GM23338 (cell line): Measurements from ENCODE around the gene CBFA2T2. TPM values are rescaled to one million over a fixed set of nuclear protein-coding genes. Genes with fewer than 3 reads are reported as not detected.

Source experiments
- ATAC-seq: fragments of 200-7000 bp; cut with Tn5 transposase; 3 replicates; pipeline ENCODE4 v1.9.1; 2020
- DNase-seq: peaks from one replicate; pipeline ENCODE4 v3.0.0-alpha.2; 2015; ENCODE audit warnings: low spot score
- H2AFZ ChIP-seq: fragments of 200-600 bp; sonication (generic); 2 replicates; pipeline ENCODE4 v1.8.0; 2016; ENCODE audit warnings: antibody characterized with exemption, mild to moderate bottlenecking, moderate library complexity
- H3F3A ChIP-seq: fragments of 200-600 bp; sonication (generic); replicated peaks from 2 replicates; pipeline ENCODE4 v1.8.0; 2017; ENCODE audit warnings: antibody characterized with exemption, mixed run types, low read depth
- H3K27ac ChIP-seq: fragments of 200-600 bp; sonication (generic); 2 replicates; pipeline ENCODE4 v1.6.1; 2016; ENCODE audit warnings: low read depth
- H3K27me3 ChIP-seq: fragments of 200-600 bp; sonication (generic); 2 replicates; pipeline ENCODE4 v1.8.0; 2016; ENCODE audit warnings: mild to moderate bottlenecking, mixed run types, moderate library complexity; ENCODE audit not compliant: insufficient read depth
- H3K36me3 ChIP-seq: fragments of 200-600 bp; sonication (generic); 2 replicates; pipeline ENCODE4 v1.8.0; 2016; ENCODE audit warnings: mild to moderate bottlenecking; ENCODE audit not compliant: insufficient read depth
- H3K4me1 ChIP-seq: fragments of 200-600 bp; sonication (generic); 2 replicates; pipeline ENCODE4 v1.8.0; 2016; ENCODE audit warnings: mild to moderate bottlenecking, moderate library complexity; ENCODE audit not compliant: insufficient read depth
- H3K4me2 ChIP-seq: fragments of 200-600 bp; sonication (generic); 2 replicates; pipeline ENCODE4 v1.7.1; 2017; ENCODE audit warnings: mixed run types
- H3K4me3 ChIP-seq: fragments of 200-600 bp; sonication (generic); 2 replicates; pipeline ENCODE4 v1.6.1; 2016; ENCODE audit warnings: mixed run types
- H3K79me2 ChIP-seq: fragments of 200-600 bp; sonication (generic); replicated peaks from 2 replicates; pipeline ENCODE4 v1.8.0; 2017; ENCODE audit warnings: mild to moderate bottlenecking; ENCODE audit not compliant: insufficient read depth
- H3K9me2 ChIP-seq: fragments of 200-600 bp; sonication (generic); 2 replicates; pipeline ENCODE4 v1.8.0; 2017; ENCODE audit not compliant: insufficient read depth
- H4K20me1 ChIP-seq: fragments of 200-600 bp; sonication (generic); replicated peaks from 2 replicates; pipeline ENCODE4 v1.8.0; 2017; ENCODE audit warnings: mild to moderate bottlenecking; ENCODE audit not compliant: insufficient read depth
- H3K27ac Mint-ChIP-seq: 2 replicates; pipeline ENCODE4 v1.8.0; 2020; ENCODE audit warnings: inconsistent platforms, mild to moderate bottlenecking, moderate library complexity, mixed read lengths
- H3K27me3 Mint-ChIP-seq: 3 replicates; pipeline ENCODE4 v1.8.0; 2022; ENCODE audit warnings: low read depth, mild to moderate bottlenecking, moderate library complexity, mixed read lengths, inconsistent platforms; ENCODE audit not compliant: insufficient read depth, poor library complexity
- H3K36me3 Mint-ChIP-seq: 3 replicates; pipeline ENCODE4 v1.8.0; 2021; ENCODE audit warnings: low read depth, mild to moderate bottlenecking, inconsistent platforms, moderate library complexity, mixed read lengths
- H3K4me1 Mint-ChIP-seq: 3 replicates; pipeline ENCODE4 v1.8.0; 2020; ENCODE audit warnings: mild to moderate bottlenecking, inconsistent platforms, mixed read lengths
- H3K4me3 Mint-ChIP-seq: 3 replicates; pipeline ENCODE4 v1.8.0; 2021; ENCODE audit warnings: moderate library complexity, mild to moderate bottlenecking, inconsistent platforms, mixed read lengths
- H3K9me3 Mint-ChIP-seq: 3 replicates; pipeline ENCODE4 v1.8.0; 2020; ENCODE audit warnings: moderate library complexity, mild to moderate bottlenecking, inconsistent platforms, mixed read lengths
- CREB1 ChIP-seq: fragments of 250-450 bp; sonication (Bioruptor Pico); IDR thresholded peaks from 2 replicates; pipeline ENCODE4 v1.5.0; 2020; ENCODE audit warnings: low read depth, mild to moderate bottlenecking, moderate library complexity
- EZH2 ChIP-seq: fragments of 200-600 bp; sonication (generic); IDR thresholded peaks from one replicate; pipeline ENCODE4 v1.8.0; 2017; ENCODE audit warnings: antibody characterized with exemption, mild to moderate bottlenecking, low read depth; ENCODE audit not compliant: unreplicated experiment
- EZH2phosphoT487 ChIP-seq: fragments of 200-600 bp; sonication (generic); IDR thresholded peaks from one replicate; pipeline ENCODE4 v1.8.1; 2018; ENCODE audit warnings: antibody characterized with exemption; ENCODE audit not compliant: unreplicated experiment
- NANOG ChIP-seq: IDR thresholded peaks from 2 replicates; pipeline ENCODE4 v1.6.1; 2016; ENCODE audit warnings: antibody characterized with exemption, borderline replicate concordance
- POLR2AphosphoS5 ChIP-seq: IDR thresholded peaks from 2 replicates; pipeline ENCODE4 v1.6.1; 2016; ENCODE audit warnings: antibody characterized with exemption, low read depth
- STAT1 ChIP-seq: IDR thresholded peaks from one replicate; pipeline ENCODE4 v1.6.1; 2016; ENCODE audit warnings: antibody characterized with exemption; ENCODE audit not compliant: unreplicated experiment
- ZNF114 ChIP-seq: fragments of 250-450 bp; sonication (Bioruptor Pico); IDR thresholded peaks from 2 replicates; pipeline ENCODE4 v1.5.0; 2020; ENCODE audit warnings: mild to moderate bottlenecking, moderate library complexity
- ZNF331 ChIP-seq: fragments of 250-450 bp; sonication (Bioruptor Pico); IDR thresholded peaks from 2 replicates; pipeline ENCODE4 v1.5.0; 2020; ENCODE audit warnings: low read depth, mild to moderate bottlenecking, moderate library complexity
- polyA plus RNA-seq: library from polyadenylated mRNA; unstranded; fragments of >200 nt; fragmentation: Nextera tagmentation; extraction: Ambion mirVana; gene quantifications from 2 replicates; pipeline ENCODE4 v1.2.1, GENCODE V29; 2016
- total RNA-seq: library from RNA; depleted of rRNA; stranded (reverse); fragments of >200 nt; shearing (Covaris generic); gene quantifications from 2 replicates; pipeline ENCODE4 v1.2.3, GENCODE V29; 2014
- TF ChIP-seq, protein P1 (sequence below): fragments of 250-450 bp; sonication (Bioruptor Pico); IDR thresholded peaks from 2 replicates; pipeline ENCODE4 v1.5.0; 2020; ENCODE audit warnings: mild to moderate bottlenecking, moderate library complexity
- TF ChIP-seq, protein P2 (sequence below), 2 experiments: fragments of 200-600 bp in 1 of 2; sonication (generic) in 1 of 2; conservative IDR thresholded peaks; 2 replicates each; pipeline versions ENCODE4 v1.5.1 to v1.6.1; 2016 to 2017; ENCODE audit warnings: antibody characterized with exemption in 2 of 2, low read depth in 2 of 2, mild to moderate bottlenecking in 2 of 2, moderate library complexity in 1 of 2
- TF ChIP-seq, protein P3 (sequence below): IDR thresholded peaks from 2 replicates; pipeline ENCODE4 v1.6.1; 2016; ENCODE audit warnings: antibody characterized with exemption

Gene CBFA2T2
- total and polyA plus RNA-seq, 2 experiments from 2014 or later: 12.7 to 15.8 TPM

DNA sequence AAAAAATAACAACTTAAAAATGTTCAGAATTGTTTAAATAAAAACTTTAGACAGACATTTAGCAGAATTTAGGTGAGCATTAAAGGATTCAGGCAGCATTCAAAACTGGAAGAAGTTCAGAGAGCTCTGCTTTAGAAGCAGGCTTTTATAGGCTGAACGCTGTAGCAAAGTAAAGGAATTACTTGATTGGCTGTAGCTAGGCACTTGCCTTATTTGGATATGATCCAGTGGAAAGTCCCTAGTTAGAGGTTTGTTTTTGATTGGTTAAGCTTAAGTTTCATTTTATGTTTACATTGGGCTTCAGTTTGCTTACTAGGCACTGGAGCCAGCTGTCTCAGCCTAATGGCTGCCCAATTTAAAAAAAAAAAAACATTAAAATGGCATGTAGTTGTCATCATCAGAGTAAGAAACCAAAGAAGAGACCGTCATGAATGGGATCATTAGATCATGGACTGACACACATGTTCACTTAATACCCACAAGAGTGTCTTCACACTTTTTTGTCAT is 65.1 kb downstream of the CBFA2T2 start (continued):
- TF ChIP-seq, protein P1, sequence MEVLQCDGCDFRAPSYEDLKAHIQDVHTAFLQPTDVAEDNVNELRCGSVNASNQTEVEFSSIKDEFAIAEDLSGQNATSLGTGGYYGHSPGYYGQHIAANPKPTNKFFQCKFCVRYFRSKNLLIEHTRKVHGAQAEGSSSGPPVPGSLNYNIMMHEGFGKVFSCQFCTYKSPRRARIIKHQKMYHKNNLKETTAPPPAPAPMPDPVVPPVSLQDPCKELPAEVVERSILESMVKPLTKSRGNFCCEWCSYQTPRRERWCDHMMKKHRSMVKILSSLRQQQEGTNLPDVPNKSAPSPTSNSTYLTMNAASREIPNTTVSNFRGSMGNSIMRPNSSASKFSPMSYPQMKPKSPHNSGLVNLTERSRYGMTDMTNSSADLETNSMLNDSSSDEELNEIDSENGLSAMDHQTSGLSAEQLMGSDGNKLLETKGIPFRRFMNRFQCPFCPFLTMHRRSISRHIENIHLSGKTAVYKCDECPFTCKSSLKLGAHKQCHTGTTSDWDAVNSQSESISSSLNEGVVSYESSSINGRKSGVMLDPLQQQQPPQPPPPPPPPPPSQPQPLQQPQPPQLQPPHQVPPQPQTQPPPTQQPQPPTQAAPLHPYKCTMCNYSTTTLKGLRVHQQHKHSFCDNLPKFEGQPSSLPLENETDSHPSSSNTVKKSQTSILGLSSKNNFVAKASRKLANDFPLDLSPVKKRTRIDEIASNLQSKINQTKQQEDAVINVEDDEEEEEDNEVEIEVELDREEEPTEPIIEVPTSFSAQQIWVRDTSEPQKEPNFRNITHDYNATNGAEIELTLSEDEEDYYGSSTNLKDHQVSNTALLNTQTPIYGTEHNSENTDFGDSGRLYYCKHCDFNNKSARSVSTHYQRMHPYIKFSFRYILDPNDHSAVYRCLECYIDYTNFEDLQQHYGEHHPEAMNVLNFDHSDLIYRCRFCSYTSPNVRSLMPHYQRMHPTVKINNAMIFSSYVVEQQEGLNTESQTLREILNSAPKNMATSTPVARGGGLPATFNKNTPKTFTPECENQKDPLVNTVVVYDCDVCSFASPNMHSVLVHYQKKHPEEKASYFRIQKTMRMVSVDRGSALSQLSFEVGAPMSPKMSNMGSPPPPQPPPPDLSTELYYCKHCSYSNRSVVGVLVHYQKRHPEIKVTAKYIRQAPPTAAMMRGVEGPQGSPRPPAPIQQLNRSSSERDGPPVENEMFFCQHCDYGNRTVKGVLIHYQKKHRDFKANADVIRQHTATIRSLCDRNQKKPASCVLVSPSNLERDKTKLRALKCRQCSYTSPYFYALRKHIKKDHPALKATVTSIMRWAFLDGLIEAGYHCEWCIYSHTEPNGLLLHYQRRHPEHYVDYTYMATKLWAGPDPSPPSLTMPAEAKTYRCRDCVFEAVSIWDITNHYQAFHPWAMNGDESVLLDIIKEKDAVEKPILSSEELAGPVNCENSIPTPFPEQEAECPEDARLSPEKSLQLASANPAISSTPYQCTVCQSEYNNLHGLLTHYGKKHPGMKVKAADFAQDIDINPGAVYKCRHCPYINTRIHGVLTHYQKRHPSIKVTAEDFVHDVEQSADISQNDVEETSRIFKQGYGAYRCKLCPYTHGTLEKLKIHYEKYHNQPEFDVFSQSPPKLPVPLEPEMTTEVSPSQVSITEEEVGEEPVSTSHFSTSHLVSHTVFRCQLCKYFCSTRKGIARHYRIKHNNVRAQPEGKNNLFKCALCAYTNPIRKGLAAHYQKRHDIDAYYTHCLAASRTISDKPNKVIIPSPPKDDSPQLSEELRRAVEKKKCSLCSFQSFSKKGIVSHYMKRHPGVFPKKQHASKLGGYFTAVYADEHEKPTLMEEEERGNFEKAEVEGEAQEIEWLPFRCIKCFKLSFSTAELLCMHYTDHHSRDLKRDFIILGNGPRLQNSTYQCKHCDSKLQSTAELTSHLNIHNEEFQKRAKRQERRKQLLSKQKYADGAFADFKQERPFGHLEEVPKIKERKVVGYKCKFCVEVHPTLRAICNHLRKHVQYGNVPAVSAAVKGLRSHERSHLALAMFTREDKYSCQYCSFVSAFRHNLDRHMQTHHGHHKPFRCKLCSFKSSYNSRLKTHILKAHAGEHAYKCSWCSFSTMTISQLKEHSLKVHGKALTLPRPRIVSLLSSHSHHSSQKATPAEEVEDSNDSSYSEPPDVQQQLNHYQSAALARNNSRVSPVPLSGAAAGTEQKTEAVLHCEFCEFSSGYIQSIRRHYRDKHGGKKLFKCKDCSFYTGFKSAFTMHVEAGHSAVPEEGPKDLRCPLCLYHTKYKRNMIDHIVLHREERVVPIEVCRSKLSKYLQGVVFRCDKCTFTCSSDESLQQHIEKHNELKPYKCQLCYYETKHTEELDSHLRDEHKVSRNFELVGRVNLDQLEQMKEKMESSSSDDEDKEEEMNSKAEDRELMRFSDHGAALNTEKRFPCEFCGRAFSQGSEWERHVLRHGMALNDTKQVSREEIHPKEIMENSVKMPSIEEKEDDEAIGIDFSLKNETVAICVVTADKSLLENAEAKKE: no peak
- TF ChIP-seq EZH2: no peak
- no peak for TF ChIP-seq ZNF114 (CRISPR knock-in tag)
- no peak for TF ChIP-seq NANOG
- TF ChIP-seq CREB1 (CRISPR knock-in tag): no peak

DNA sequence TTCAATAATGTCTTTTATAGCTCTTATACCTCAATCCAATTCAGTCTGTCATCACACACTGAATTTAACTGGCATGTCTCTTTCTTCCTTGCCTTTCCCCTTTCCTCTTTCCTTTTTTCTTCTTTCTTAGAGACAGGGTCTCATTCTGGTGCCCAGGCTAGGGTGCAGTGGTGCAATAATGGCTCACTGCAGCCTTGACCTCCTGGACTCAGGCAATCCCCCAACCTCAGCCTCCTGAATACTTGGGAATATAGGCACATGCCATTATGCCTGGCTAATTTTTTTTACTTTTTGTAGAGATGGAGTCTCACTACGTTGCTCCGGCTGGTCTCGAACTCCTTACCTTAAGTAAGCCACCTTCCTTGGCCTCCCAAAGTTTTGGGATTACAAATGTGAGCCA is 65.9 kb downstream of the CBFA2T2 start:
- Mint-ChIP-seq H3K4me3 (no peak overlapping the region), H3K9me3 (no peaks in the 10 kb centered on the region; the same call in 2 of the 3 replicates), H3K27ac (peak overlapping the region; percentile 88), H3K27me3 (no peaks in the 10 kb centered on the region), H3K36me3 (peaks cover 13% of the 10 kb centered on the region), H3K4me1 (peaks cover 8% of the 10 kb centered on the region)
- no peaks in the 10 kb centered on the region for H3K4me1 ChIP-seq
- no peaks in the 10 kb centered on the region for H3K79me2 ChIP-seq
- no peaks in the 10 kb centered on the region for H3K36me3 ChIP-seq
- no peak for ATAC-seq
- H3K27me3 ChIP-seq: no peaks in the 10 kb centered on the region
- no peaks in the 10 kb centered on the region for H3F3A ChIP-seq
- no peaks in the 10 kb centered on the region for H3K9me2 ChIP-seq
- DNase-seq: no peak
- H3K4me3 ChIP-seq: no peak overlapping the region
- H4K20me1 ChIP-seq: no peaks in the 10 kb centered on the region
- no peak overlapping the region for H3K4me2 ChIP-seq
- H3K27ac ChIP-seq: no peak overlapping the region
- no peak overlapping the region for H2AFZ ChIP-seq
- TF ChIP-seq ZNF114 (CRISPR knock-in tag) (no peak), ZNF331 (CRISPR knock-in tag) (no peak), EZH2 (no peak), STAT1 (no peak), POLR2AphosphoS5 (no peak), EZH2phosphoT487 (no peak)
- TF ChIP-seq, protein P2, sequence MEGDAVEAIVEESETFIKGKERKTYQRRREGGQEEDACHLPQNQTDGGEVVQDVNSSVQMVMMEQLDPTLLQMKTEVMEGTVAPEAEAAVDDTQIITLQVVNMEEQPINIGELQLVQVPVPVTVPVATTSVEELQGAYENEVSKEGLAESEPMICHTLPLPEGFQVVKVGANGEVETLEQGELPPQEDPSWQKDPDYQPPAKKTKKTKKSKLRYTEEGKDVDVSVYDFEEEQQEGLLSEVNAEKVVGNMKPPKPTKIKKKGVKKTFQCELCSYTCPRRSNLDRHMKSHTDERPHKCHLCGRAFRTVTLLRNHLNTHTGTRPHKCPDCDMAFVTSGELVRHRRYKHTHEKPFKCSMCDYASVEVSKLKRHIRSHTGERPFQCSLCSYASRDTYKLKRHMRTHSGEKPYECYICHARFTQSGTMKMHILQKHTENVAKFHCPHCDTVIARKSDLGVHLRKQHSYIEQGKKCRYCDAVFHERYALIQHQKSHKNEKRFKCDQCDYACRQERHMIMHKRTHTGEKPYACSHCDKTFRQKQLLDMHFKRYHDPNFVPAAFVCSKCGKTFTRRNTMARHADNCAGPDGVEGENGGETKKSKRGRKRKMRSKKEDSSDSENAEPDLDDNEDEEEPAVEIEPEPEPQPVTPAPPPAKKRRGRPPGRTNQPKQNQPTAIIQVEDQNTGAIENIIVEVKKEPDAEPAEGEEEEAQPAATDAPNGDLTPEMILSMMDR (conservative IDR thresholded peaks at IDR 0.05; ENCODE audit: low read depth in 2 of 2): no peak
- TF ChIP-seq, protein P3, sequence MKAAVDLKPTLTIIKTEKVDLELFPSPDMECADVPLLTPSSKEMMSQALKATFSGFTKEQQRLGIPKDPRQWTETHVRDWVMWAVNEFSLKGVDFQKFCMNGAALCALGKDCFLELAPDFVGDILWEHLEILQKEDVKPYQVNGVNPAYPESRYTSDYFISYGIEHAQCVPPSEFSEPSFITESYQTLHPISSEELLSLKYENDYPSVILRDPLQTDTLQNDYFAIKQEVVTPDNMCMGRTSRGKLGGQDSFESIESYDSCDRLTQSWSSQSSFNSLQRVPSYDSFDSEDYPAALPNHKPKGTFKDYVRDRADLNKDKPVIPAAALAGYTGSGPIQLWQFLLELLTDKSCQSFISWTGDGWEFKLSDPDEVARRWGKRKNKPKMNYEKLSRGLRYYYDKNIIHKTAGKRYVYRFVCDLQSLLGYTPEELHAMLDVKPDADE: no peak
